DOHH2 (cell line): ENCODE data around the gene TMEM221.
A peak's percentile ranks its signal among the peaks of the same experiment; 100 is the strongest.

Source experiments
- H3F3A ChIP-seq: fragments of 200-600 bp; sonication (generic), shearing (Covaris generic); 2 replicates; pipeline ENCODE4 v1.6.0; 2016; ENCODE audit warnings: antibody characterized with exemption, mild to moderate bottlenecking; ENCODE audit not compliant: control insufficient read depth, insufficient read depth
- H3K27ac ChIP-seq: fragments of 200-600 bp; sonication (generic); 2 replicates; pipeline ENCODE4 v1.5.1; 2014; ENCODE audit warnings: low read depth, mild to moderate bottlenecking, low read length, moderate library complexity
- H3K27me3 ChIP-seq: fragments of 200-600 bp; sonication (generic); 2 replicates; pipeline ENCODE4 v1.6.1; 2014; ENCODE audit warnings: mild to moderate bottlenecking, low read length, mixed read lengths; ENCODE audit not compliant: control insufficient read depth
- H3K36me3 ChIP-seq: fragments of 200-600 bp; sonication (generic); 2 replicates; pipeline ENCODE4 v1.6.1; 2014; ENCODE audit warnings: mild to moderate bottlenecking, low read length, moderate library complexity, mixed read lengths; ENCODE audit not compliant: control insufficient read depth
- H3K4me1 ChIP-seq: fragments of 200-600 bp; sonication (generic); 2 replicates; pipeline ENCODE4 v1.6.1; 2014; ENCODE audit warnings: mild to moderate bottlenecking, low read length, mixed read lengths; ENCODE audit not compliant: control insufficient read depth
- H3K4me2 ChIP-seq: fragments of 200-600 bp; sonication (generic); 2 replicates; pipeline ENCODE4 v1.6.0; 2014; ENCODE audit warnings: mild to moderate bottlenecking, low read length, moderate library complexity
- H3K4me3 ChIP-seq: fragments of 200-600 bp; sonication (generic); 2 replicates; pipeline ENCODE4 v1.5.1; 2014; ENCODE audit warnings: mild to moderate bottlenecking, low read length, mixed read lengths
- H3K79me2 ChIP-seq: fragments of 200-600 bp; sonication (generic); 2 replicates; pipeline ENCODE4 v1.6.1; 2014; ENCODE audit warnings: mild to moderate bottlenecking, low read length, mixed read lengths; ENCODE audit not compliant: control insufficient read depth
- H3K9me2 ChIP-seq: fragments of 200-600 bp; sonication (generic); replicated peaks from 2 replicates; pipeline ENCODE4 v1.6.1; 2014; ENCODE audit warnings: mild to moderate bottlenecking, low read length, mixed read lengths; ENCODE audit not compliant: control insufficient read depth
- H3K9me3 ChIP-seq: fragments of 200-600 bp; sonication (generic); 2 replicates; pipeline ENCODE4 v1.6.1; 2014; ENCODE audit warnings: antibody characterized with exemption, low read length, mixed read lengths; ENCODE audit not compliant: control insufficient read depth, insufficient read depth
- H4K20me1 ChIP-seq: fragments of 200-600 bp; sonication (generic); 2 replicates; pipeline ENCODE4 v1.6.0; 2014; ENCODE audit warnings: low read depth, mild to moderate bottlenecking, antibody characterized with exemption, low read length, moderate library complexity; ENCODE audit not compliant: control insufficient read depth, insufficient read depth
- EZH2phosphoT487 ChIP-seq: fragments of 200-600 bp; sonication (generic); IDR thresholded peaks from 2 replicates; pipeline ENCODE4 v1.6.1; 2017; ENCODE audit warnings: borderline replicate concordance, mild to moderate bottlenecking, antibody characterized with exemption, low read length, moderate library complexity, mixed read lengths
- TF ChIP-seq, protein P1 (sequence below): fragments of 200-600 bp; sonication (generic); IDR thresholded peaks from one replicate; pipeline ENCODE4 v1.5.1; 2014; ENCODE audit warnings: antibody characterized with exemption, mild to moderate bottlenecking, low read depth, low read length; ENCODE audit not compliant: poor library complexity, severe bottlenecking

TMEM221 gene

GRCh38 chr19:17445526-17446165, 2.8 kb downstream of the TMEM221 start:
- H3K9me3 ChIP-seq, result peaks cover 5% of the 10 kb centered on the region; the same call in 1 of the 2 replicates
- no peak overlapping the region for H3K4me3 ChIP-seq
- H3K4me2 ChIP-seq, result no peak overlapping the region
- H3K79me2 ChIP-seq, result no peaks in the 10 kb centered on the region
- H3K27ac ChIP-seq, result no peak overlapping the region
- no peaks in the 10 kb centered on the region for H3K36me3 ChIP-seq
- H3K9me2 ChIP-seq, result no peaks in the 10 kb centered on the region
- H3K4me1 ChIP-seq, result peaks cover 21% of the 10 kb centered on the region
- TF ChIP-seq, protein P1, sequence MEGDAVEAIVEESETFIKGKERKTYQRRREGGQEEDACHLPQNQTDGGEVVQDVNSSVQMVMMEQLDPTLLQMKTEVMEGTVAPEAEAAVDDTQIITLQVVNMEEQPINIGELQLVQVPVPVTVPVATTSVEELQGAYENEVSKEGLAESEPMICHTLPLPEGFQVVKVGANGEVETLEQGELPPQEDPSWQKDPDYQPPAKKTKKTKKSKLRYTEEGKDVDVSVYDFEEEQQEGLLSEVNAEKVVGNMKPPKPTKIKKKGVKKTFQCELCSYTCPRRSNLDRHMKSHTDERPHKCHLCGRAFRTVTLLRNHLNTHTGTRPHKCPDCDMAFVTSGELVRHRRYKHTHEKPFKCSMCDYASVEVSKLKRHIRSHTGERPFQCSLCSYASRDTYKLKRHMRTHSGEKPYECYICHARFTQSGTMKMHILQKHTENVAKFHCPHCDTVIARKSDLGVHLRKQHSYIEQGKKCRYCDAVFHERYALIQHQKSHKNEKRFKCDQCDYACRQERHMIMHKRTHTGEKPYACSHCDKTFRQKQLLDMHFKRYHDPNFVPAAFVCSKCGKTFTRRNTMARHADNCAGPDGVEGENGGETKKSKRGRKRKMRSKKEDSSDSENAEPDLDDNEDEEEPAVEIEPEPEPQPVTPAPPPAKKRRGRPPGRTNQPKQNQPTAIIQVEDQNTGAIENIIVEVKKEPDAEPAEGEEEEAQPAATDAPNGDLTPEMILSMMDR, result no peak
- TF ChIP-seq EZH2phosphoT487, result no peak
- H3F3A ChIP-seq, result peaks cover 11% of the 10 kb centered on the region
- no peaks in the 10 kb centered on the region for H4K20me1 ChIP-seq
- H3K27me3 ChIP-seq, result peaks cover 23% of the 10 kb centered on the region

- Histone ChIP-seq H3K9me3 (peaks cover 5% of the 10 kb centered on the region; the same call in 1 of the 2 replicates), H3K27ac (no peak overlapping the region), H3K4me3 (no peak overlapping the region), H3K36me3 (no peaks in the 10 kb centered on the region), H3K79me2 (no peaks in the 10 kb centered on the region), H3K27me3 (peaks cover 10% of the 10 kb centered on the region; the same call in 1 of the 2 replicates), H3K4me1 (no peaks in the 10 kb centered on the region), H4K20me1 (no peaks in the 10 kb centered on the region), H3K4me2 (no peak overlapping the region), H3K9me2 (no peaks in the 10 kb centered on the region), H3F3A (no peaks in the 10 kb centered on the region)
- TF ChIP-seq, protein P1, result peak; percentile 76
- TF ChIP-seq EZH2phosphoT487, result no peak
These were observed 7.0 kb downstream of the TMEM221 start for GRCh38 chr19:17441241-17442021.

GRCh38 chr19:17436874-17437267, 11.6 kb downstream of the TMEM221 start:
- no peak overlapping the region for H3K4me2 ChIP-seq
- H3K27ac ChIP-seq, result no peak overlapping the region
- no peak overlapping the region for H3K4me3 ChIP-seq
- H4K20me1 ChIP-seq, result no peaks in the 10 kb centered on the region
- no peaks in the 10 kb centered on the region for H3K9me2 ChIP-seq
- H3K27me3 ChIP-seq, result no peaks in the 10 kb centered on the region
- no peaks in the 10 kb centered on the region for H3K79me2 ChIP-seq
- no peak for TF ChIP-seq EZH2phosphoT487
- H3K36me3 ChIP-seq, result no peaks in the 10 kb centered on the region
- H3F3A ChIP-seq, result no peaks in the 10 kb centered on the region
- no peaks in the 10 kb centered on the region for H3K4me1 ChIP-seq
- H3K9me3 ChIP-seq, result peaks cover 5% of the 10 kb centered on the region; the same call in 1 of the 2 replicates
